Measurements from ENCODE around the gene UQCRHL. TPM values are rescaled to one million over a fixed set of nuclear protein-coding genes. Genes with fewer than 3 reads are reported as not detected.
A peak's percentile ranks its signal among the peaks of the same experiment; 100 is the strongest.

The UQCRHL gene
- total RNA-seq, 1 donor from 2014 or later = 4.8 TPM

DNA sequence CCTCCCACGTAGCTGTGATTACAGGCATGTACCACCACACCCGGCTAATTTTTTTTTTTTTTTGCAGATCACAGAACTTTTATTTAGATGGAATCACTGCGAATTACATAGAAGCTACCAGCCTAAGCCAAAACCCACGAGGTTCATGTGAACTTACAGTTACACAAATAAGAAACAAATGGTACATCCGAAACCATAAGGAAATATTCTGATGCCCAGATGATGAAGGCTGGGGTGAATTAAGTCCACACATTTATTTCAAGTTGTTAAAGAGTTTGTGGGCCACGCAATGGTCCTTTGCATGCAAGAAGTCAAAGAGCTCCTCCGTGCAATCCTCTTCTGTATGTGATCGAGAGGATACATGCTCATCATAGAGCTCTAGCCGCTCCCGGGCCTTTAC, 328 bp downstream of the UQCRHL start:
- no peaks in the 10 kb centered on the region for H3K79me2 ChIP-seq (ENCODE audit: low read depth)
- no peaks in the 10 kb centered on the region for H4K20me1 ChIP-seq (ENCODE audit: low read depth)
- H3K4me1 ChIP-seq = no peaks in the 10 kb centered on the region
- H3K9ac ChIP-seq = no peak overlapping the region
- no peak for TF ChIP-seq CTCF (IDR thresholded peaks at IDR 0.05)
- no peak for TF ChIP-seq EZH2phosphoT487 (IDR thresholded peaks at IDR 0.05)
- no peak for TF ChIP-seq EZH2 (IDR thresholded peaks at IDR 0.05)
- Mint-ChIP-seq H3K27ac (no peak overlapping the region), H3K4me1 (peaks cover 13% of the 10 kb centered on the region), H3K9me3 (no peaks in the 10 kb centered on the region), H3K27me3 (ENCODE audit: insufficient read depth, low read depth) (peaks cover 6% of the 10 kb centered on the region), H3K36me3 (peaks cover 3% of the 10 kb centered on the region), H3K4me3 (no peak overlapping the region)
- H3K4me2 ChIP-seq = no peak overlapping the region
- H3K4me3 ChIP-seq = no peak overlapping the region
- H2AFZ ChIP-seq (replicated peaks) = no peak overlapping the region
- H3K27me3 ChIP-seq = no peaks in the 10 kb centered on the region
- DNase-seq (ENCODE audit: low spot score) = no peak
- H3K36me3 ChIP-seq = no peaks in the 10 kb centered on the region
- H3K27ac ChIP-seq = no peak overlapping the region
- no peaks in the 10 kb centered on the region for H3F3A ChIP-seq (ENCODE audit: low read depth)
- H3K9me3 ChIP-seq (ENCODE audit: low read depth) = no peaks in the 10 kb centered on the region

DNA sequence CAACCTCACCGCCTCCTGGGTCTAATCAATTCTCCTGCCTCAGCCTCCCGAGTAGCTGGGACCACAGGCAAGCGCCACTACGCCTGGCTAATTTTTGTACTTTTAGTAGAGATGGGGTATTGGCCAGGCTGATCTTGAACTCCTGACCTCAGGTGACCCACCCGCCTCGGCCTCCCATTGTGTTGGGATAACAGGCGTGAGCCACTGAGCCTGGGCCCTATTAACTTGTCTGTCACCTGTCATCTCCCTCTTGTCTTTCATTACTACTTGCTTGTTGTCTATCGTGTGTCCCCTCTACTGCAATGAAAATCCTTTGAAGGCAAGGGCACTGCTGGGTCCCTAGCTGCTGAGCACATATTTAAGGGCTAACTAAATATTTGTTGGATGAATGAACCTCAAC, 3.4 kb downstream of the UQCRHL start:
- Histone ChIP-seq H3K27ac (no peak overlapping the region), H3K4me1 (peaks cover 6% of the 10 kb centered on the region), H3K79me2 (ENCODE audit: low read depth) (no peaks in the 10 kb centered on the region), H4K20me1 (ENCODE audit: low read depth) (no peaks in the 10 kb centered on the region), H3K4me3 (no peak overlapping the region), H3K9me3 (ENCODE audit: low read depth) (no peaks in the 10 kb centered on the region), H2AFZ (replicated peaks) (no peak overlapping the region), H3K36me3 (no peaks in the 10 kb centered on the region), H3K9ac (no peak overlapping the region), H3K27me3 (no peaks in the 10 kb centered on the region), H3K4me2 (no peak overlapping the region), H3F3A (ENCODE audit: low read depth) (no peaks in the 10 kb centered on the region)
- TF ChIP-seq CTCF (IDR thresholded peaks at IDR 0.05) = no peak
- TF ChIP-seq EZH2 (IDR thresholded peaks at IDR 0.05) = no peak
- TF ChIP-seq EZH2phosphoT487 (IDR thresholded peaks at IDR 0.05) = no peak
- peaks cover 3% of the 10 kb centered on the region for H3K36me3 Mint-ChIP-seq
- DNase-seq (ENCODE audit: low spot score) = no peak
- H3K4me1 Mint-ChIP-seq = peaks cover 35% of the 10 kb centered on the region
- peaks cover 7% of the 10 kb centered on the region for H3K27me3 Mint-ChIP-seq (ENCODE audit: insufficient read depth, low read depth)
- H3K27ac Mint-ChIP-seq = no peak overlapping the region
- H3K9me3 Mint-ChIP-seq = no peaks in the 10 kb centered on the region
- no peak overlapping the region for H3K4me3 Mint-ChIP-seq

- DNase-seq (ENCODE audit: low spot score) = peak; percentile 71
- no peak overlapping the region for H3K9ac ChIP-seq
- H3K36me3 ChIP-seq = no peaks in the 10 kb centered on the region
- no peaks in the 10 kb centered on the region for H3K27me3 ChIP-seq
- no peaks in the 10 kb centered on the region for H3K79me2 ChIP-seq (ENCODE audit: low read depth)
- peaks cover 3% of the 10 kb centered on the region for H3K36me3 Mint-ChIP-seq
- H3K27ac Mint-ChIP-seq = no peak overlapping the region
- H3K27me3 Mint-ChIP-seq (ENCODE audit: insufficient read depth, low read depth) = peaks cover 5% of the 10 kb centered on the region
- no peak overlapping the region for H3K4me2 ChIP-seq
- peaks cover 35% of the 10 kb centered on the region for H3K4me1 Mint-ChIP-seq
- no peak overlapping the region for H2AFZ ChIP-seq (replicated peaks)
- no peaks in the 10 kb centered on the region for H3F3A ChIP-seq (ENCODE audit: low read depth)
- no peaks in the 10 kb centered on the region for H3K9me3 Mint-ChIP-seq
- no peaks in the 10 kb centered on the region for H4K20me1 ChIP-seq (ENCODE audit: low read depth)
- H3K27ac ChIP-seq = no peak overlapping the region
- peak; percentile 69 for TF ChIP-seq CTCF (IDR thresholded peaks at IDR 0.05)
- no peak for TF ChIP-seq EZH2phosphoT487 (IDR thresholded peaks at IDR 0.05)
- no peak overlapping the region for H3K4me3 Mint-ChIP-seq
- H3K9me3 ChIP-seq (ENCODE audit: low read depth) = no peaks in the 10 kb centered on the region
- H3K4me3 ChIP-seq = no peak overlapping the region
- H3K4me1 ChIP-seq = peaks cover 6% of the 10 kb centered on the region
Observed at GRCh38 chr1:15803380-15803779, 4.1 kb downstream of the UQCRHL start.

Measured in neural progenitor cell (in vitro differentiated cells).